Measurements from ENCODE around the gene SPAG9.

DNA sequence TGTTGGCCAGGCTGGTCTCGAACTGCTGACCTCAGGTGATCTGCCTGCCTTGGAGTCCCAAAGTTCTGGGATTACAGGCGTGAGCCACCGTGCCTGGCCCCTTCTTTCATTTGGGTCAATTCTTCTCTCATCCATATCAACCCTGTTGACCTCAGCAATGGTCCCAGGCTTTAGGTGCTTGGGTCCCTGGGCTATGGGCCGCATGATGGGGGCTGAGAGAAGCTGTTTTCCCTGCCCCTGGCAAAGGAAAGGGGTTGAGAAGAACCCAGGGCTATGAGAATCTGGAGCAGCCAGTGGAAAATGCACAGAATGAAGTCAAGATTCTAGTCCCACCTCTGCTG lies 164.3 kb downstream of the SPAG9 start:
- TF ChIP-seq TAF1 (IDR thresholded peaks at IDR 0.05; ENCODE audit: low read depth) (no peak), SMC3 (conservative IDR thresholded peaks at IDR 0.05; ENCODE audit: poor library complexity) (no peak), EZH2 (IDR thresholded peaks at IDR 0.05; ENCODE audit: borderline replicate concordance, insufficient read depth, low read length, poor library complexity, severe bottlenecking) (no peak), EP300 (conservative IDR thresholded peaks at IDR 0.05; ENCODE audit: poor library complexity, severe bottlenecking) (no peak), MXI1 (conservative IDR thresholded peaks at IDR 0.05; ENCODE audit: poor library complexity, severe bottlenecking) (no peak), POLR2AphosphoS5 (IDR thresholded peaks at IDR 0.05) (no peak)
- TF ChIP-seq, protein P1, sequence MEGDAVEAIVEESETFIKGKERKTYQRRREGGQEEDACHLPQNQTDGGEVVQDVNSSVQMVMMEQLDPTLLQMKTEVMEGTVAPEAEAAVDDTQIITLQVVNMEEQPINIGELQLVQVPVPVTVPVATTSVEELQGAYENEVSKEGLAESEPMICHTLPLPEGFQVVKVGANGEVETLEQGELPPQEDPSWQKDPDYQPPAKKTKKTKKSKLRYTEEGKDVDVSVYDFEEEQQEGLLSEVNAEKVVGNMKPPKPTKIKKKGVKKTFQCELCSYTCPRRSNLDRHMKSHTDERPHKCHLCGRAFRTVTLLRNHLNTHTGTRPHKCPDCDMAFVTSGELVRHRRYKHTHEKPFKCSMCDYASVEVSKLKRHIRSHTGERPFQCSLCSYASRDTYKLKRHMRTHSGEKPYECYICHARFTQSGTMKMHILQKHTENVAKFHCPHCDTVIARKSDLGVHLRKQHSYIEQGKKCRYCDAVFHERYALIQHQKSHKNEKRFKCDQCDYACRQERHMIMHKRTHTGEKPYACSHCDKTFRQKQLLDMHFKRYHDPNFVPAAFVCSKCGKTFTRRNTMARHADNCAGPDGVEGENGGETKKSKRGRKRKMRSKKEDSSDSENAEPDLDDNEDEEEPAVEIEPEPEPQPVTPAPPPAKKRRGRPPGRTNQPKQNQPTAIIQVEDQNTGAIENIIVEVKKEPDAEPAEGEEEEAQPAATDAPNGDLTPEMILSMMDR (IDR thresholded peaks at IDR 0.05; ENCODE audit: poor library complexity, severe bottlenecking): no peak

Data from neural cell (in vitro differentiated cells).